ENCODE results near the gene GPR135.
A peak's percentile ranks its signal among the peaks of the same experiment; 100 is the strongest.

The GPR135 gene

GRCh38 chr14:59465316-59466135, at the start of gene GPR135:
Gene GPR135 (minus strand): TSS chr14:59465380. CDS start chr14:59465226, 154 bp downstream.
- DNase-seq = no peak

DNA sequence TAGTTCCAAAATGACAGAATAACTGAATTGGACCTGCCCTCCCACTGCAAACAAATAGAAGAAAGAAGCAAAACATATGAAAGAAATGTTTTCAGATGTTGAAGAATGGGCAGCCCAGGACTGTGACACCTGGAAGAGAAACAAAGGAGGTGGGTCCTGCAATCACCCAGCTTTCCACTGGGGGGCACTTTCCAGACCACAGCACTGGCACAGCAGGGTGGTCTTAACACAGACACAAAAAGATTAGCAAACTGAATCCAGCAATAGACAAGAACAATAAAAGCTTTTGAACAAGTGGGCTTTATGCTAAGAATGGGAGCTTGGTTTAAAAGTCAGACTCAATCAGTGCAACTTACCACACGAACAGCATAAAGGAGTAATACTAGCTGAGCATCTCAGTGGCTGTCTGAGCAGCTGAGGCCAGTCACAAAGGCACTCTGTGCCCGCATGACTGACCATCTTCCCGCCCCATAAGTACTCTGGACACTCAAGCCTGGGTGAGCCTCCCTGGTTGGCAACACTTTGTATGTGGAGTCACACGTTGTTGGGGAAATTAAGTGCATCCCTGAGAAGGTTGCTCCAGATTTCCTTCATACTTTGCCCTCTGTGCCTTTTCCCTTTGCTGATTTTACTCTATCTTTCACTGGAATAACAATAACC, 46.9 kb upstream of the GPR135 start:
- no peak for DNase-seq

- DNase-seq = no peak
Observed at GRCh38 chr14:59510966-59511365, 45.8 kb upstream of the GPR135 start.

DNA sequence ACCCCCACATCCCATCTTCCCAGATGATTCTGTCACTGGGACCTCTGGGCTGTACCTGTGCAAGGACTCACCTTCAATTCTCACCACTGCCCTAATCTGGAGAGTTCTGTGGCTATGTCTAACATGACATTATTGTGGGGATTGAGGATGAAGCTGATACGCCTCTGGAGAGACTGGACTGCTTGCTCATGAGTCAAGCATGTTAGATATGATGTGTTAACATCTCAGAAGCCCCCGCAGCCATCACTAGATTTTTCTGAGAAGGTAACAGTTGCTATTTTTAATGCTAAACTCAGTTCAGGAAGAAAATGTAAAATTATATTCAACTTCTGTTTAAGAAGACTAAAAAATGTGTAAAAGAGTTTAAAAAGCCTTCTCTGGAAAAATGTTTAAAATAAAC, 44.8 kb upstream of the GPR135 start:
- no peak for DNase-seq

- DNase-seq = no peak
Observed at GRCh38 chr14:59509101-59509500, 43.9 kb upstream of the GPR135 start.

DNA sequence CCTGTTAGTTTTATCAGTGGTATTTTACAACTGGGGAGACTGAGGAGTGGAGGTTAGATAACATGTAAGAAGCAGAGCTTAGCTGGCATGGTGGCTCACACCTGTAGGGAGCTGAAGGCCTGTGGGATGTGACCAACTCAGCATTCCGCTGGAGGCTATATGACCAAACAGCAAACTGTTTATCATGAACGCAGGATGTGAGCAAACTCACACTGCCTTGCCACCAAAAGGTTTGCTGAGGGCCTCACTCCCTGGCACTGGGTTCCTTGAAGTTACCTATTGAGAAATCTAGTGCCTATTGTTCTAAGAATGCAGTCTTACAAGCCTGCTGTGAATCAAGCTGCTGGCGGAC, 42.5 kb upstream of the GPR135 start:
- no peak for DNase-seq

DNA sequence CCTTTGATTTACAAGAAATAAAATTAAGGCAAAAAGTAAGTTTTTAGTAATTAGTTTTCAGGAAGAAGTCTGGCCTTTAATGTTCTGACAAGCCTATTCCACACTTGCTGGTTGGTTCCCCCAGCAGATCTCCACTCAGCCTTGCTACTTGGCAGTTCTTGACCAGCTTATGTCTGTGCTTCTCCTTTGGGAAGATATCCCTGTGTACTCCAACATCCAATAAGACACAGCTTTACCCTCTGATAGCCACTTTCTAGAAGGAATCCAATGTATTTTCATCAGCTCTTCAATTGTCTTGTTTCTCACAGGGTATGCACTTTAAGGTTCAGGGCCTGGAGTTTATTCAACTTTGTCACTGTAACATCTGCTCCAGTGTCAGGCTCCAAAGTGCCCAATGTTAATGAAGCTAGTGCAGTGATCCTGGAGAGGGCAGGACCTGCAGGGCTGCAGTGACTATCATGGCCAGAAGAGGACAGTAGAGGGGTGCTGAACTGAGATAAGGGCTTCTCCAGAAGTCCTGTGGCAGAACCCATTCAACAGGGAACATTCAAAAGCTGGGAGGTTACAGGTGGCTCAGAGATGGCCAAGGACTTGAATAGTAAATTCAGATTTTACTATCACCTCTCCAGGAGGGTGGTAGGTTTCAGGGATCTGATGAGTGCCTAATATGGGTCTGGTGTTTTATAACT, 42.0 kb upstream of the GPR135 start:
- DNase-seq = peak; percentile 46

DNA sequence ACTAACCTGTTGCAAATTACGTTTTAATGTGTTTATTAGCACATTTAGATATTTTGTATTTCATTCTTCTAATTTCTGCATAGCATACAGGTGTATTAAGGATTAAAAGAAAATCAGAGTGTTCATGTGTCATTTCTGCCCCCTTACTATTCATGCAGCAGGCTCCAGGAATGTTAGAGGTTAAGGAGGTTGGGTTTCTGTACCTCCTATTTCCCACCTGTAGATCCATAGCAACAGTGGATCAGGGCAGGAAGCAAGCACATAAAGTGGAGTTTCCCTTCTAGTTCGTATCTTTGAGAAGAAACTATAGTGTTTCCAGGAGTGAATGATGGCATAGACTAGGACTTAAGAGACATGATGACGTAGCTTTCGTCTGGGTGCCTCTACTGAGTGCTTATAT, 38.1 kb upstream of the GPR135 start:
- no peak for DNase-seq

DNA sequence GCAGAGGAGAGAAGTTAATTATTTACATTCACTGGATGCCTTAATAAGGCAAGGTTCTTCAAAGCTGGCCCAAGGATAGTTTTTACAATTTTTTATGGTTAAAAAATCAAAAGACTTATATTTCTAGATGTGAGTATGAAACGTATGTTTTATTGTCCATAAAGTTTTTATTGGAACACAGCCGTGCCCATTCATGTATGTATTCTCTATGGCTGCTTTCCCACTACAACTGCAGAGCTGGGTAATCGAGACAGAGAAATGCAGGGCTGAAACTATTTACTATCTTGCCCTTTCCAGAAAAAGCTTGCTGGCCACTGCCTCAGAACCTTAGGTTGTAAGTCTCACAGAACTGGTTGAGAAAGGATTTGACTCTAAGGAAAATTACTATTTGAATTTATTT, 35.6 kb upstream of the GPR135 start:
- DNase-seq = no peak

GRCh38 chr14:59492384-59492783, 27.2 kb upstream of the GPR135 start:
- no peak for DNase-seq

- DNase-seq = no peak
Observed at GRCh38 chr14:59490756-59491155, 25.6 kb upstream of the GPR135 start.

DNA sequence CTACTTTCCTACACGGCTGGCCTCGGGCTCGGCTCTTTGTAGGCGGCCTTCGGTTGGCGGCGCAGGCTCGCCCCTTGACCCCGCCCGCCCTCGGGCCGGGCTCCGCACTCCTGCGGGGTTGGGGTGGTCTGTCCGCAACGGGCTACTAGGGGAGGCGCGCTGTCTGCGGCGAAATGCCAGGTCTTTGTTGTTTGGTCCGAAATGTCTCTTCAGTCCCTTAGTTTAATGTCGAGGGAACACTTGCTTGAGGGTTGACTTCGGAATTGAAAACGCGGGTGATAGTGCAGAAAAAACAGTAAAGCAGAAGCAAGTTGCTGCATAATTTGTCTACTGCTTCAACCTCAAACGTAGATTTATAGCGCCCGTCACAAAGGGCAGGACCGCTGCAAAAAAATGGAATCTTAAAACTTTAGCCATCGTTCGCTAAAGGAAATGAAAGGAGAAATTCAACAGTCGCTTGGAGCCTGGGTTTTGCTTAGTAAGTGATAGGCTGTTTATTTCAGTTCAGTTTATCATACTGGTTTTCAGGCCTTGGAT, 19.5 kb upstream of the GPR135 start:
- no peak for DNase-seq

- DNase-seq = peak; percentile 96
Observed at GRCh38 chr14:59483819-59484638, 18.8 kb upstream of the GPR135 start, which contains the start of the genes JKAMP and L3HYPDH. Gene JKAMP (plus strand): TSS chr14:59484517. CDS start chr14:59484590, 73 bp downstream. Gene L3HYPDH (minus strand): TSS chr14:59484408. CDS start chr14:59484316, 92 bp downstream.

DNA sequence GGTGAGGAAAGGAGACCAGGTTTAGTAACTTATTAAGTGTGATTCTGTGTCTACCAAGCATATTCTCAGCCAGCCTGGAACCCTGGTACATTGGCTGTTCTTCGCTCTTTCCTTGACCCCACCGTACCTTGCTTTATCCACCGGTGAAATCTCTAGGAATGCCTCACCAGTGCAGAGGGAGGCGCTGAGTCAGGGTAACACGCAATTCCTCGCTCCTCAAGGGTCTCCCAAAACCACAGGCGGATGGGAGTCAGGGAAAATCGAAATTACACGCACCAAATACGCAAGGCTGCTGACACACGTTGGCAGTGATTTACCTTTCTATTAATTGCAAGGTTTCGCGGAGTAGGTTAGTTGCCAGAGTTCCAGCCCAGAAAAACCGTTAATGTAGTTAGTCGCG, 18.2 kb upstream of the GPR135 start:
- no peak for DNase-seq

DNA sequence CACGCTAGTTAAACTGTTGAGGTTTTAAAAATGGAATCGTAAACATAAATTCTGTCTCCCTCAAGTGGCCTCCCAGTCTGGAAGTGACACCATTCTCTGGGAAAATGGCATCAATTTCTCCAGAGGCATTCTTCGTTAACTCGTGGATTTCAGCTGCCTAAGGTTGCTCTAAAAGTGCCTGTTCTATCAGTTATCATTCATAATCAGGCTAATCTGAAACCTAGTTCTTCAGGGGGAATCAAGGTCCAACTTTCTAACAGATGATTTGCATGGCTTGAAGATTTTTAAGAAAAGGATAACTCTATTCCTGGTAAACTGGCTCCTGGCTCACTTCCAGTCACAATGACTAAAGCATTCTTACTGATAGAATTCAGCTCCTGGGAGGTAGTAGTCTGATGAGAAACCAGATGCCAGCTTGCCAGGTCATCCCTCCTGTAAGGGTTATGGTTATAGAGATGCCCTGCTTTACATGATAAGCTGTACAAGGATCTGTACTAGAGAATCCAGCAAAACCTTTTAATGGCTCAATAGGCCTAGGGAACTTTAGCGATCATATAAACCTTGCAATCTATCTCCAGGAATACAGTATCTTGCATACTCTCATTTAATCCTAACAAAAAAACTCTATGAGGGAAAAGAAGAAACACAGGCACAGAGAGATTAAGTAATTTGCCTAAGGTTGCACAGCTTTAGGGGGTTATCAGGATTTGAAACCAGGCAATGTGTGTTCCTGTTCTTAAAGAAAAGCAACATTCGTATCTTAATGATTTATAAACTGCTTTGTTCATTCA, 17.6 kb upstream of the GPR135 start:
- no peak for DNase-seq

GRCh38 chr14:59481871-59482540, 16.8 kb upstream of the GPR135 start:
- no peak for DNase-seq

DNA sequence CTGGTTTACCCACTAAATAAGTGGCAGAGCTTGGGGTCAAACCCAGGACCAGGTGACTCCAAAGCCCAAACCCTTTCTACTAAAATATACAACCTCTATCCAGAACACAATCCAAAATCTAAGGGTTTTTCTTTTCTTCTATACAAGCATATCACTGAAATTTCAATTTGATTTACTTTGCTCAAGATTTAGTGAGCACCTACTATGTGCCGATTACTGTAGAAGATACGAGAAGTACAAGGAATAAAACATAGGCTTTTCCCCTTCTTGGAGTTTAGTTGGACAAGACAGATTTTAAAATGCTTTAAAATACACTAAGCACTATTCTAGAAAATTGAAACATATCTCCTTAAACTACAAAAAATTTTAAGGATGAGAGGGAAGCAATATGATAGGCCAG, 16.2 kb upstream of the GPR135 start:
- no peak for DNase-seq

- no peak for DNase-seq
Observed at GRCh38 chr14:59480166-59480565, 15.0 kb upstream of the GPR135 start.

DNA sequence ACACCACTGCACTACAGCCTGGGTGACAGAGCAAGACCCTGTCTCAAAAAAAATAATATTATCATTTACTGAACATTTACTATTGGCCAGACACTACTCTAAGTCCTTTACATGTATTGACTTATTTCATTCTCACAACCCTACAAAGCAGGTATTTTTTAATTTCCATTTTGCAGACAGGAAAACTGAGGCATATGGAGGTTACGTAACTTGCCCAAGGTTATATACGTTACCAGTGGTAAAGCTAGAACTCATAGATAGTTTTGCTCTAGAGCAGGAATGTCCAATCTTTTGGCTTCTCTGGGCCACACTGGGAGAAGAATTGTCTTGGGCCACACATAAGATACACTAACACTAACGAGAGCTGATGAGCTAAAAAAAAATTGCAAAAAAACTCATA, 13.4 kb upstream of the GPR135 start:
- no peak for DNase-seq

DNA sequence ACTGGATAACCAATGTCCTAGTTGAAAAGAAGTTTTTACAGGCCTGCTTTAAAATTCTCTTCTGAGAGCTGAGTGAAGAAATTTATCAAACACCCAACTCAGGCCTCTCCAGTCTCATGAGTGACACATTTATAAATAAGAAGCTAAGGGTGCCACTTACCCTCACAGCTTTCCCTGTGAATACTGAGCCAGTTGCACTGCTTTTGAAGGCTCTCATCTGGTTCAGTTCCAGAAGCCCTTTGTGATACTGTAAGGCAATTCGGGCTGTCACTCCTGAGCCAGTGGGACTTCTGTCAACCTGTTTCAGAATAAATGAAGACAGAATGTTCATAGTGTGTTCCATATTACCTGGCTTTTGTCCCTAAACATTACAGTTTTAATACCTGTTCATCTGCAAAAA, 10.5 kb upstream of the GPR135 start:
- DNase-seq = no peak

DNA sequence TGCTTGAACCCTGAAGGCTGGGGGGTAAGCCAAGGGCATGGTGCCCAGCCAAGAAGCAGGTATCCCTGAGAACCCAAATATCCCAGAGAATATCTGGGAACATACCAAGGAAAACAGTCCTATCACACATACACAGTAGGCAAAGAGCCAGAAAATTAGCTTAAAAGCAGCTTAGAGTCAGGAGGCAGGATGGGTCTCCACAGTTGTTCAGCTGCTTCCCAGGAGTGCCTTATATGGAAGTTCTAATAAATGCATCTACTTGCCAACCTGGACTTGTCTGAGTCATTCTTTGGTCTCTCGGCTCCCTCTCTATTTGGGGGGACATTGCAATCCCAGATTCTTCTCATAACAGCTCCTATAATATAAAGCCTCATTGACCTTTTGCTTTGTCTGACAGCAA, 9.0 kb upstream of the GPR135 start:
- DNase-seq = no peak

Data from RPMI8226 (cell line).